ENCODE results near the gene TMEM178B.

TMEM178B gene

GRCh38 chr7:141436575-141437075 lies 362.8 kb downstream of the TMEM178B start:
- no peak for DNase-seq

GRCh38 chr7:141439164-141439563 lies 365.3 kb downstream of the TMEM178B start:
- peak; percentile 21 for DNase-seq

GRCh38 chr7:141439776-141440175 lies 365.9 kb downstream of the TMEM178B start:
- no peak for DNase-seq

- DNase-seq: no peak
These were observed 368.2 kb downstream of the TMEM178B start for GRCh38 chr7:141441837-141442627.

GRCh38 chr7:141442781-141443180 lies 368.9 kb downstream of the TMEM178B start:
- DNase-seq: no peak

GRCh38 chr7:141444961-141445360 lies 371.1 kb downstream of the TMEM178B start:
- DNase-seq: peak; percentile 64

- no peak for DNase-seq
These were observed 377.4 kb downstream of the TMEM178B start for GRCh38 chr7:141451232-141451631.

- no peak for DNase-seq
These were observed 379.0 kb downstream of the TMEM178B start for GRCh38 chr7:141452911-141453310.

- no peak for DNase-seq
These were observed 380.5 kb downstream of the TMEM178B start for GRCh38 chr7:141454338-141454737.

GRCh38 chr7:141455723-141456122 lies 381.9 kb downstream of the TMEM178B start:
- DNase-seq: no peak

GRCh38 chr7:141456298-141456697 lies 382.4 kb downstream of the TMEM178B start:
- no peak for DNase-seq

- DNase-seq: no peak
These were observed 382.8 kb downstream of the TMEM178B start for GRCh38 chr7:141456711-141457110.

- DNase-seq: no peak
These were observed 387.2 kb downstream of the TMEM178B start for GRCh38 chr7:141460781-141461715.

- no peak for DNase-seq
These were observed 388.1 kb downstream of the TMEM178B start for GRCh38 chr7:141461924-141462323.

- DNase-seq: no peak
These were observed 389.1 kb downstream of the TMEM178B start for GRCh38 chr7:141462958-141463357.

GRCh38 chr7:141463986-141464385 lies 390.1 kb downstream of the TMEM178B start:
- no peak for DNase-seq

GRCh38 chr7:141464551-141464950 lies 390.7 kb downstream of the TMEM178B start:
- no peak for DNase-seq

GRCh38 chr7:141466151-141466904 lies 392.5 kb downstream of the TMEM178B start:
- no peak for DNase-seq

GRCh38 chr7:141468341-141468740 lies 394.5 kb downstream of the TMEM178B start:
- no peak for DNase-seq

GRCh38 chr7:141475679-141476078 lies 401.8 kb downstream of the TMEM178B start:
- no peak for DNase-seq

GRCh38 chr7:141477865-141478264 lies 404.0 kb downstream of the TMEM178B start:
- DNase-seq: no peak

GRCh38 chr7:141478845-141479244 lies 405.0 kb downstream of the TMEM178B start:
- no peak for DNase-seq

- DNase-seq: no peak
These were observed 407.1 kb downstream of the TMEM178B start for GRCh38 chr7:141480953-141481352.
